Panc1 (cell line): ENCODE measurements around the gene C2CD2. TPM values are rescaled to one million over a fixed set of nuclear protein-coding genes. Genes with fewer than 3 reads are reported as not detected.

Source experiments
- ATAC-seq: fragments of 200-7000 bp; cut with Tn5 transposase; 2 replicates; pipeline ENCODE4 v1.9.1; 2020; ENCODE audit warnings: mild to moderate bottlenecking, moderate library complexity
- BruUV-seq: library from RNA; stranded (reverse); fragments of 400-500 nt; replicated peaks from 2 replicates; lab custom pipeline; 2021; lab: Mats Ljungman, UMichigan
- CTCF ChIA-PET: fragments of 300-600 bp; sonication (Branson Sonifier 250); formaldehyde crosslinking; loops from one replicate; lab custom pipeline; 2022; ENCODE audit warnings: antibody characterized with exemption; lab: Charles Lee
- POLR2A ChIA-PET: fragments of 300-600 bp; sonication (Branson Sonifier 250); formaldehyde crosslinking; loops from one replicate; lab custom pipeline; 2022; ENCODE audit warnings: antibody characterized with exemption; lab: Charles Lee
- DNase-seq: peaks from one replicate; pipeline ENCODE4 v3.0.0-alpha.2; 2010; ENCODE audit warnings: low read depth, low spot score
- H3K27ac ChIP-seq: 2 replicates; pipeline ENCODE4 v1.5.1; 2011; ENCODE audit warnings: mild to moderate bottlenecking, low read length, inconsistent platforms
- H3K27me3 ChIP-seq: fragments of 200-500 bp; sonication (Bioruptor generic); 2 replicates; pipeline ENCODE4 v1.6.0; 2014; ENCODE audit warnings: low read length, inconsistent platforms; ENCODE audit not compliant: control insufficient read depth, insufficient read depth
- H3K36me3 ChIP-seq: fragments of 200-500 bp; sonication (Bioruptor generic); 2 replicates; pipeline ENCODE4 v1.5.1; 2014; ENCODE audit warnings: inconsistent platforms, mild to moderate bottlenecking, low read length, moderate library complexity; ENCODE audit not compliant: control insufficient read depth, insufficient read depth
- H3K4me1 ChIP-seq: 2 replicates; pipeline ENCODE4 v1.5.1; 2011; ENCODE audit warnings: inconsistent platforms, mild to moderate bottlenecking, low read length, moderate library complexity; ENCODE audit not compliant: control insufficient read depth, insufficient read depth
- H3K4me3 ChIP-seq, 2 experiments: 2 replicates each; pipeline ENCODE4 v1.5.1; 2011 to 2012; ENCODE audit warnings: low read depth in 2 of 2, low read length in 2 of 2, mild to moderate bottlenecking in 2 of 2, inconsistent platforms in 1 of 2, moderate library complexity in 1 of 2
- H3K9me3 ChIP-seq: fragments of 200-500 bp; sonication (Bioruptor generic); 2 replicates; pipeline ENCODE4 v1.5.1; 2014; ENCODE audit warnings: low read depth, mild to moderate bottlenecking, inconsistent platforms, low read length, moderate library complexity; ENCODE audit not compliant: control insufficient read depth, insufficient read depth
- CTCF ChIP-seq: fragments of 450-650 bp; IDR thresholded peaks from 2 replicates; pipeline ENCODE4 v1.5.1; 2017; ENCODE audit warnings: mild to moderate bottlenecking
- POLR2AphosphoS5 ChIP-seq: IDR thresholded peaks from 2 replicates; pipeline ENCODE4 v1.6.1; 2012; ENCODE audit warnings: mild to moderate bottlenecking, low read depth, low read length, moderate library complexity
- SIN3A ChIP-seq: IDR thresholded peaks from 2 replicates; pipeline ENCODE4 v1.6.1; 2012; ENCODE audit warnings: low read depth, mild to moderate bottlenecking, low read length, moderate library complexity, borderline replicate concordance; ENCODE audit not compliant: insufficient read depth
- TCF7L2 ChIP-seq: IDR thresholded peaks from 2 replicates; pipeline ENCODE4 v1.6.1; 2011; ENCODE audit warnings: mild to moderate bottlenecking, low read depth, low read length, inconsistent platforms
- in situ Hi-C: cut with HindIII; loops from 2 replicates; pipeline ENCODE4 v1.10.0; 2016; ENCODE audit warnings: low sequenced_read_pairs, low pct_unique_long_range_greater_than_20kb
- intact Hi-C: fragments of 100-400 bp; cut with micrococcal nuclease; formaldehyde crosslinking; loops from one replicate; pipeline ENCODE4 v1.10.0; 2022; ENCODE audit not compliant: unreplicated experiment
- total RNA-seq: library from RNA; stranded (reverse); gene quantifications from one replicate; pipeline ENCODE4 v1.2.1, GENCODE V29; 2021; ENCODE audit not compliant: unreplicated experiment
- TF ChIP-seq, protein P1 (sequence below), 2 experiments: IDR thresholded peaks; 2 replicates each; pipeline ENCODE4 v1.6.1; 2011 to 2012; ENCODE audit warnings: low read depth in 2 of 2, control low read depth in 1 of 2, low read length in 1 of 2, mild to moderate bottlenecking in 1 of 2, moderate library complexity in 1 of 2; ENCODE audit not compliant: insufficient read depth in 1 of 2

C2CD2 gene
- total RNA-seq, 1 experiment from 2014 or later = 14.0 TPM

DNA sequence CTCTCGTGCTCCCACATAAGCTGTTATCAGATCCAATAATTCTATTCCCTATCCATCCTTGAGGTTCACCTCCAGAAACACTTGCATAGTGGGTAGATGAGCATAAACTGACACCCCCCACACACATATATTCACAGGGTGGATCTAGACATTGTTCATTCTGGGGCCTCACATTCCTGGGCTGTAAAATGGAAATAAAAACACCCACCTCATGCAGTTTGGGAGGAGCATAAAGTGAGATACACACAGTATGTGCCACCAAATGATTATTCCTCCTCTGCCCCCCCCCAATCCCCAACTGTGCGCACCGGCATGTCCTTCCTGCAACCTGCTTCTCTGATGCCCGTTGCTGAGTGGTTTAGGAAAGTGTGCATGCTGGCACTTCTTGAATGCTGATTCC is 92.6 kb downstream of the C2CD2 start:
- in situ Hi-C loops = no loop called here
- no peaks in the 10 kb centered on the region for H3K9me3 ChIP-seq
- intact Hi-C loops = no loop called here
- ChIA-PET CTCF (no interaction called here), POLR2A (interaction anchor here (0.7 kb wide), 1 partner anchor 170 kb away, joined by 3 read pairs; no protein-coding TSS in a partner anchor)
- BruUV-seq = no TSS peak
- TF ChIP-seq POLR2AphosphoS5 (no peak), SIN3A (no peak), CTCF (no peak), TCF7L2 (no peak)
- TF ChIP-seq, protein P1, sequence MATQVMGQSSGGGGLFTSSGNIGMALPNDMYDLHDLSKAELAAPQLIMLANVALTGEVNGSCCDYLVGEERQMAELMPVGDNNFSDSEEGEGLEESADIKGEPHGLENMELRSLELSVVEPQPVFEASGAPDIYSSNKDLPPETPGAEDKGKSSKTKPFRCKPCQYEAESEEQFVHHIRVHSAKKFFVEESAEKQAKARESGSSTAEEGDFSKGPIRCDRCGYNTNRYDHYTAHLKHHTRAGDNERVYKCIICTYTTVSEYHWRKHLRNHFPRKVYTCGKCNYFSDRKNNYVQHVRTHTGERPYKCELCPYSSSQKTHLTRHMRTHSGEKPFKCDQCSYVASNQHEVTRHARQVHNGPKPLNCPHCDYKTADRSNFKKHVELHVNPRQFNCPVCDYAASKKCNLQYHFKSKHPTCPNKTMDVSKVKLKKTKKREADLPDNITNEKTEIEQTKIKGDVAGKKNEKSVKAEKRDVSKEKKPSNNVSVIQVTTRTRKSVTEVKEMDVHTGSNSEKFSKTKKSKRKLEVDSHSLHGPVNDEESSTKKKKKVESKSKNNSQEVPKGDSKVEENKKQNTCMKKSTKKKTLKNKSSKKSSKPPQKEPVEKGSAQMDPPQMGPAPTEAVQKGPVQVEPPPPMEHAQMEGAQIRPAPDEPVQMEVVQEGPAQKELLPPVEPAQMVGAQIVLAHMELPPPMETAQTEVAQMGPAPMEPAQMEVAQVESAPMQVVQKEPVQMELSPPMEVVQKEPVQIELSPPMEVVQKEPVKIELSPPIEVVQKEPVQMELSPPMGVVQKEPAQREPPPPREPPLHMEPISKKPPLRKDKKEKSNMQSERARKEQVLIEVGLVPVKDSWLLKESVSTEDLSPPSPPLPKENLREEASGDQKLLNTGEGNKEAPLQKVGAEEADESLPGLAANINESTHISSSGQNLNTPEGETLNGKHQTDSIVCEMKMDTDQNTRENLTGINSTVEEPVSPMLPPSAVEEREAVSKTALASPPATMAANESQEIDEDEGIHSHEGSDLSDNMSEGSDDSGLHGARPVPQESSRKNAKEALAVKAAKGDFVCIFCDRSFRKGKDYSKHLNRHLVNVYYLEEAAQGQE (IDR thresholded peaks at IDR 0.05; ENCODE audit: insufficient read depth in 1 of 2, low read depth in 2 of 2, low read length in 1 of 2) = no peak
- no peak overlapping the region for H3K27ac ChIP-seq
- DNase-seq (no peak), ATAC-seq (no peak)
- no peaks in the 10 kb centered on the region for H3K27me3 ChIP-seq
- peaks cover 8% of the 10 kb centered on the region for H3K4me1 ChIP-seq
- H3K4me3 ChIP-seq = no peak overlapping the region
- H3K36me3 ChIP-seq = no peaks in the 10 kb centered on the region

- POLR2A ChIA-PET = no interaction called here
- H3K4me1 ChIP-seq = peaks cover 8% of the 10 kb centered on the region
- in situ Hi-C loops (no loop called here), intact Hi-C loops (no loop called here)
- DNase-seq (no peak), ATAC-seq (no peak)
- H3K4me3 ChIP-seq = no peak overlapping the region
- no peaks in the 10 kb centered on the region for H3K27me3 ChIP-seq
- BruUV-seq = no TSS peak
- CTCF ChIA-PET = no interaction called here
- H3K27ac ChIP-seq = no peak overlapping the region
- H3K36me3 ChIP-seq = no peaks in the 10 kb centered on the region
- TF ChIP-seq POLR2AphosphoS5 = no peak
- TF ChIP-seq TCF7L2 = no peak
- TF ChIP-seq CTCF = no peak
- TF ChIP-seq, protein P1 (IDR thresholded peaks at IDR 0.05; ENCODE audit: insufficient read depth in 1 of 2, low read depth in 2 of 2, low read length in 1 of 2) = no peak
- TF ChIP-seq SIN3A = no peak
- H3K9me3 ChIP-seq = no peaks in the 10 kb centered on the region
These were observed 94.4 kb downstream of the C2CD2 start for GRCh38 chr21:41859297-41859980.
